HCEC 1CT (cell line): ENCODE measurements around the gene SCAF1.

Experiments
- DNase-seq: peaks from one replicate; pipeline ENCODE4 v3.0.0-alpha.2; 2017

Gene SCAF1

GRCh38 chr19:49669516-49669915, 27.5 kb downstream of the SCAF1 start:
- no peak for DNase-seq

- DNase-seq: peak; percentile 42
Measured at GRCh38 chr19:49672131-49672919, 30.3 kb downstream of the SCAF1 start.

GRCh38 chr19:49676136-49676783, 34.3 kb downstream of the SCAF1 start:
- peak; percentile 89 for DNase-seq

GRCh38 chr19:49676784-49677230, 34.8 kb downstream of the SCAF1 start:
- DNase-seq: peak; percentile 100

- no peak for DNase-seq
Measured at GRCh38 chr19:49677231-49677900, 35.4 kb downstream of the SCAF1 start, which contains the start of gene PRMT1. PRMT1 (plus strand) TSS chr19:49677271; CDS start chr19:49677281, 10 bp downstream.

- DNase-seq: peak; percentile 41
Measured at GRCh38 chr19:49677901-49678674, 36.1 kb downstream of the SCAF1 start.

- no peak for DNase-seq
Measured at GRCh38 chr19:49678985-49679770, 37.2 kb downstream of the SCAF1 start.

GRCh38 chr19:49679771-49680413, 37.9 kb downstream of the SCAF1 start:
- no peak for DNase-seq

- DNase-seq: peak; percentile 67
Measured at GRCh38 chr19:49680421-49681351, 38.7 kb downstream of the SCAF1 start.

- no peak for DNase-seq
Measured at GRCh38 chr19:49681830-49682229, 39.8 kb downstream of the SCAF1 start.

GRCh38 chr19:49682274-49682673, 40.3 kb downstream of the SCAF1 start:
- no peak for DNase-seq

- DNase-seq: no peak
Measured at GRCh38 chr19:49683814-49684250, 41.8 kb downstream of the SCAF1 start.

- no peak for DNase-seq
Measured at GRCh38 chr19:49684251-49684982, 42.4 kb downstream of the SCAF1 start.

GRCh38 chr19:49684983-49685553, 43.1 kb downstream of the SCAF1 start:
- no peak for DNase-seq

GRCh38 chr19:49685845-49686332, 43.9 kb downstream of the SCAF1 start:
- no peak for DNase-seq

- DNase-seq: no peak
Measured at GRCh38 chr19:49686503-49687088, 44.6 kb downstream of the SCAF1 start.

GRCh38 chr19:49687150-49687549, 45.1 kb downstream of the SCAF1 start:
- no peak for DNase-seq

GRCh38 chr19:49687566-49688316, 45.7 kb downstream of the SCAF1 start:
- DNase-seq: no peak
